Peyer's patch (tissue), 4 donors: ENCODE data around the gene FXYD3.
"Not testable (repeated sequence)": the region's sequence is repeated elsewhere in the genome, so short reads cannot be mapped to it uniquely, and the experiment has no call there.

ENCODE experiments used
- POLR2A ChIP-seq, 2 donors: fragments of 450-650 bp; IDR thresholded peaks; one replicate each; pipeline ENCODE4 v1.5.1; 2017; ENCODE audit warnings: antibody characterized with exemption in 2 of 2, mild to moderate bottlenecking in 2 of 2, moderate library complexity in 2 of 2
- TF ChIP-seq, protein P1 (sequence below), 6 experiments: fragments of 450-650 bp in 4 of 6; fragments of 200-600 bp in 2 of 6; sonication (generic) in 1 of 6; IDR thresholded peaks; one replicate each; pipeline ENCODE4 v1.5.1; 2017 to 2019; ENCODE audit warnings: antibody characterized with exemption in 6 of 6, mild to moderate bottlenecking in 3 of 6, moderate library complexity in 1 of 6

DNA sequence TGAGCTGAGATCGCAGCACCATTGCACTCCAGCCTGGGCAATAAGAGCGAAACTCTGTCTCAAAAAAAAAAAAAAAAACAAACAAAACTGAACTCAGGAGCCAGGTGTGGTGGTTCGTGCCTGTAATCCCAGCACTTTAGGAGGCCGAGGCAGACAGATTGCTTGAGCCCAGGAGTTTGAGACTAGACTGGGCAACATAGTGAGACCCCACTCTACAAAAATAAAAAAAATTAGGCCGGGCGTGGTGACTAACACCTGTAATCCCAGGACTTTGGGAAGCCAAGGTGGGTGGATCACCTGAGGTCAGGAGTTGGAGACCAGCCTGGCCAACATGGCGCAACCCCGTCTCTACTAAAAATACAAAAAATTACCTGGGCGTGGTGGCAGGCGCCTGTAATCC is 13.7 kb upstream of the FXYD3 start:
- TF ChIP-seq, protein P1, sequence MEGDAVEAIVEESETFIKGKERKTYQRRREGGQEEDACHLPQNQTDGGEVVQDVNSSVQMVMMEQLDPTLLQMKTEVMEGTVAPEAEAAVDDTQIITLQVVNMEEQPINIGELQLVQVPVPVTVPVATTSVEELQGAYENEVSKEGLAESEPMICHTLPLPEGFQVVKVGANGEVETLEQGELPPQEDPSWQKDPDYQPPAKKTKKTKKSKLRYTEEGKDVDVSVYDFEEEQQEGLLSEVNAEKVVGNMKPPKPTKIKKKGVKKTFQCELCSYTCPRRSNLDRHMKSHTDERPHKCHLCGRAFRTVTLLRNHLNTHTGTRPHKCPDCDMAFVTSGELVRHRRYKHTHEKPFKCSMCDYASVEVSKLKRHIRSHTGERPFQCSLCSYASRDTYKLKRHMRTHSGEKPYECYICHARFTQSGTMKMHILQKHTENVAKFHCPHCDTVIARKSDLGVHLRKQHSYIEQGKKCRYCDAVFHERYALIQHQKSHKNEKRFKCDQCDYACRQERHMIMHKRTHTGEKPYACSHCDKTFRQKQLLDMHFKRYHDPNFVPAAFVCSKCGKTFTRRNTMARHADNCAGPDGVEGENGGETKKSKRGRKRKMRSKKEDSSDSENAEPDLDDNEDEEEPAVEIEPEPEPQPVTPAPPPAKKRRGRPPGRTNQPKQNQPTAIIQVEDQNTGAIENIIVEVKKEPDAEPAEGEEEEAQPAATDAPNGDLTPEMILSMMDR (IDR thresholded peaks at IDR 0.05) = not testable (repeated sequence)
- not testable (repeated sequence) for TF ChIP-seq POLR2A (IDR thresholded peaks at IDR 0.05)
